GM12872 (cell line): ENCODE results near the gene NCOA5.

Source experiments
- CTCF ChIP-seq: IDR thresholded peaks from 3 replicates; pipeline ENCODE4 v1.5.1; 2011; ENCODE audit warnings: low read depth, mild to moderate bottlenecking, low read length, moderate library complexity; ENCODE audit not compliant: insufficient read depth

Gene NCOA5

GRCh38 chr20:46057856-46058598, 31.7 kb downstream of the NCOA5 start:
- TF ChIP-seq CTCF, result no peak

GRCh38 chr20:46056970-46057855, 32.5 kb downstream of the NCOA5 start:
- no peak for TF ChIP-seq CTCF

- no peak for TF ChIP-seq CTCF
These were observed 33.5 kb downstream of the NCOA5 start for GRCh38 chr20:46056027-46056833.

- no peak for TF ChIP-seq CTCF
These were observed 34.5 kb downstream of the NCOA5 start for GRCh38 chr20:46055269-46055668.

- no peak for TF ChIP-seq CTCF
These were observed 35.2 kb downstream of the NCOA5 start for GRCh38 chr20:46054606-46055005.

- TF ChIP-seq CTCF, result no peak
These were observed 36.3 kb downstream of the NCOA5 start for GRCh38 chr20:46053416-46053815.
